ENCODE data around the gene HNRNPA2B1.

Gene HNRNPA2B1

DNA sequence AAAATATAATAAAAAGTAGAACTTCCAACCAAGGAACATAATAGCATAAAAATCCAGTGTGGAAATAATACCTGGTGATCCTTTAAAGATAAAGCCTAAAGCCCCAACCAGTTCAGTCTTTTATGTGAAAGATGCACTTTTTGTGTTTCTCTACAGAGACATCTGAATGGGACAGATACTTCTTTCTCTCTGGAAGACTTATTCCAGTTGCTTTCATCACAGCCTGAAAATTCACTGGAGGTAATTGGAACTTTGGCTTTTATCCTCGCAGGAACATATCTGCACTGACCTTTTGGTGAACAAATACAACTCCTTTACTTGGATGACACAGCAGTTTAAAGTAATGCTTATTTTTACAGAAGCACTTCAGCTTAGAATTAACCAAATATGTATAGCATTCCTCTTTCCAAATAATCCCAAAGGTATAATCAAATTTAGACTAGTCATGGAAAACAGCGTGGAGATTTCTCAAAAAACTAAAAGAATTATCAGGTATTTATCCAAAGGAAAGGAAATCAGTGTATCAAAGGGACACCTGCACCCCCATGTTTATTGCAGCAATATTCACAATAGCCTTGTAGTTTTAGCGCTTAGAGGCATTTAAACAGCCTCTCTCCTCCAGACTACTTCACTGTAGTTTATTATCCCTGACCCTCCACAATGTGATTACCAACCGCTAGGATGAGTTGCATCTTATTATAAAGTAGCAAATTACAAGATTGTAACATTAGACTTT, 16.8 kb downstream of the HNRNPA2B1 start:
- TF ChIP-seq EZH2 (optimal IDR thresholded peaks at IDR 0.05; ENCODE audit: low read depth, low read length) (no peak), EZH2phosphoT487 (IDR thresholded peaks at IDR 0.05; ENCODE audit: low read length) (no peak)
- TF ChIP-seq, protein P1, sequence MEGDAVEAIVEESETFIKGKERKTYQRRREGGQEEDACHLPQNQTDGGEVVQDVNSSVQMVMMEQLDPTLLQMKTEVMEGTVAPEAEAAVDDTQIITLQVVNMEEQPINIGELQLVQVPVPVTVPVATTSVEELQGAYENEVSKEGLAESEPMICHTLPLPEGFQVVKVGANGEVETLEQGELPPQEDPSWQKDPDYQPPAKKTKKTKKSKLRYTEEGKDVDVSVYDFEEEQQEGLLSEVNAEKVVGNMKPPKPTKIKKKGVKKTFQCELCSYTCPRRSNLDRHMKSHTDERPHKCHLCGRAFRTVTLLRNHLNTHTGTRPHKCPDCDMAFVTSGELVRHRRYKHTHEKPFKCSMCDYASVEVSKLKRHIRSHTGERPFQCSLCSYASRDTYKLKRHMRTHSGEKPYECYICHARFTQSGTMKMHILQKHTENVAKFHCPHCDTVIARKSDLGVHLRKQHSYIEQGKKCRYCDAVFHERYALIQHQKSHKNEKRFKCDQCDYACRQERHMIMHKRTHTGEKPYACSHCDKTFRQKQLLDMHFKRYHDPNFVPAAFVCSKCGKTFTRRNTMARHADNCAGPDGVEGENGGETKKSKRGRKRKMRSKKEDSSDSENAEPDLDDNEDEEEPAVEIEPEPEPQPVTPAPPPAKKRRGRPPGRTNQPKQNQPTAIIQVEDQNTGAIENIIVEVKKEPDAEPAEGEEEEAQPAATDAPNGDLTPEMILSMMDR (IDR thresholded peaks at IDR 0.05; ENCODE audit: low read length) = no peak
- Histone ChIP-seq H3K79me2 (ENCODE audit: low read length) (peaks cover 37% of the 10 kb centered on the region), H2AFZ (ENCODE audit: low read length) (no peak overlapping the region), H3K4me3 (ENCODE audit: low read length) (no peak overlapping the region), H3K9me3 (replicated peaks; ENCODE audit: insufficient read depth, low read length) (no peaks in the 10 kb centered on the region), H3K9ac (ENCODE audit: low read length) (no peak overlapping the region), H3K36me3 (replicated peaks; ENCODE audit: insufficient read depth, low read length) (peaks cover 9% of the 10 kb centered on the region), H3K9me2 (replicated peaks; ENCODE audit: insufficient read depth, low read length) (no peaks in the 10 kb centered on the region), H3F3A (ENCODE audit: insufficient read depth, low read length) (peaks cover 91% of the 10 kb centered on the region), H3K27ac (ENCODE audit: low read length) (no peak overlapping the region), H3K27me3 (replicated peaks; ENCODE audit: insufficient read depth, low read length) (no peaks in the 10 kb centered on the region), H4K20me1 (ENCODE audit: insufficient read depth, low read length) (peaks cover 28% of the 10 kb centered on the region), H3K4me2 (ENCODE audit: low read depth, low read length) (no peak overlapping the region), H3K4me1 (ENCODE audit: low read length) (peaks cover 34% of the 10 kb centered on the region)
- no peak for DNase-seq

DNA sequence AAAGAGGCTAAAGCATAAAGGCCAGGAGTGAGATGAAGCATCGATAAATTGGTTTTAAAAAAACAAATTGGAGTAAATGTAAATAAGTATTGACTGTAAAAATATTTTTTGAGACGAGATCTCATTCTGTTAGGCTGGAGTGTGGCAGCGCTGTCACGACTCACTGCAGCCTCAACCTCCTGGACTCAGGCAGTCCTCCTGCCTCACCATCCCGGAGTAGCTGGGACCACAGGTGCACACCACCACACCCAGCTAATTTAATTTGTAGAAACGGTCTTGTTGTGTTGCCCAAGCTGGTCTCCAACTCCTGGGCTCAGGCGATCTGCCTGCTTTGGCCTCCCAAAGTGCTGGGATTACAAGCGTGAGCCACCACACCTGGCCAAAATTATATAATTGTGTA, 17.8 kb downstream of the HNRNPA2B1 start:
- Histone ChIP-seq H3K9me2 (replicated peaks; ENCODE audit: insufficient read depth, low read length) (no peaks in the 10 kb centered on the region), H3K9me3 (replicated peaks; ENCODE audit: insufficient read depth, low read length) (no peaks in the 10 kb centered on the region), H2AFZ (ENCODE audit: low read length) (no peak overlapping the region), H3K27me3 (replicated peaks; ENCODE audit: insufficient read depth, low read length) (no peaks in the 10 kb centered on the region), H3K36me3 (replicated peaks; ENCODE audit: insufficient read depth, low read length) (peaks cover 5% of the 10 kb centered on the region), H3K79me2 (ENCODE audit: low read length) (peaks cover 31% of the 10 kb centered on the region), H3K4me1 (ENCODE audit: low read length) (peaks cover 24% of the 10 kb centered on the region), H3K9ac (ENCODE audit: low read length) (no peak overlapping the region), H4K20me1 (ENCODE audit: insufficient read depth, low read length) (peaks cover 19% of the 10 kb centered on the region), H3K4me3 (ENCODE audit: low read length) (no peak overlapping the region), H3K27ac (ENCODE audit: low read length) (no peak overlapping the region), H3K4me2 (ENCODE audit: low read depth, low read length) (no peak overlapping the region), H3F3A (ENCODE audit: insufficient read depth, low read length) (peaks cover 91% of the 10 kb centered on the region)
- TF ChIP-seq EZH2phosphoT487 (IDR thresholded peaks at IDR 0.05; ENCODE audit: low read length) = no peak
- TF ChIP-seq, protein P1 (IDR thresholded peaks at IDR 0.05; ENCODE audit: low read length) = no peak
- no peak for TF ChIP-seq EZH2 (optimal IDR thresholded peaks at IDR 0.05; ENCODE audit: low read depth, low read length)
- no peak for DNase-seq

DNA sequence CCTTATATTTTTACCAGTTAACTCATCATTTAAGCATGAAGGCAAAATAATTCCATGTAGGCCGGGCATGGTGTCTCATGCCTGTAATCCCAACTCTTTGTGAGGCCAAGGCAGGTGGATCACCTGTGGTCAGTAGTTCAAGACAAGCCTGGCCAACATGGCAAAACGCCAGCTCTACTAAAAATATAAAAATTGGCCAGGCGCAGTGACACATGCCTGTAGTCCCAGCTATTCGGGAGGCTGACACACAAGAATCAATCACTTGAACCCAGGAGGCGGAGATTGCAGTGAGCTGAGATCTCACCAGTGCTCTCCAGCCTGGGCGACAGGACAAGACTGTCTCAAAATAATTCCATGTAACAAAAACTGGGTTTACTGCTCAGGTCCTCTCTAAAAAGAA, 18.3 kb downstream of the HNRNPA2B1 start:
- H3K9ac ChIP-seq (ENCODE audit: low read length) = no peak overlapping the region
- no peaks in the 10 kb centered on the region for H3K9me2 ChIP-seq (replicated peaks; ENCODE audit: insufficient read depth, low read length)
- H3K27ac ChIP-seq (ENCODE audit: low read length) = no peak overlapping the region
- peaks cover 91% of the 10 kb centered on the region for H3F3A ChIP-seq (ENCODE audit: insufficient read depth, low read length)
- peaks cover 15% of the 10 kb centered on the region for H4K20me1 ChIP-seq (ENCODE audit: insufficient read depth, low read length)
- H3K79me2 ChIP-seq (ENCODE audit: low read length) = peaks cover 28% of the 10 kb centered on the region
- no peaks in the 10 kb centered on the region for H3K27me3 ChIP-seq (replicated peaks; ENCODE audit: insufficient read depth, low read length)
- no peaks in the 10 kb centered on the region for H3K9me3 ChIP-seq (replicated peaks; ENCODE audit: insufficient read depth, low read length)
- peaks cover 5% of the 10 kb centered on the region for H3K36me3 ChIP-seq (replicated peaks; ENCODE audit: insufficient read depth, low read length)
- H2AFZ ChIP-seq (ENCODE audit: low read length) = no peak overlapping the region
- no peak overlapping the region for H3K4me2 ChIP-seq (ENCODE audit: low read depth, low read length)
- TF ChIP-seq EZH2phosphoT487 (IDR thresholded peaks at IDR 0.05; ENCODE audit: low read length) (no peak), EZH2 (optimal IDR thresholded peaks at IDR 0.05; ENCODE audit: low read depth, low read length) (no peak)
- TF ChIP-seq, protein P1 (IDR thresholded peaks at IDR 0.05; ENCODE audit: low read length) = no peak
- no peak overlapping the region for H3K4me3 ChIP-seq (ENCODE audit: low read length)
- DNase-seq = no peak
- peaks cover 19% of the 10 kb centered on the region for H3K4me1 ChIP-seq (ENCODE audit: low read length)

Measured in MM.1S (cell line).